ENCODE measurements around the gene PRPF19.

GRCh38 chr11:60921777-60922335 lies 15.5 kb upstream of the PRPF19 start:
- TF ChIP-seq CTCF (IDR thresholded peaks at IDR 0.05) (no peak), POLR2A (IDR thresholded peaks at IDR 0.05) (no peak)
